ENCODE data around the gene ERC1.
A peak's percentile ranks its signal among the peaks of the same experiment; 100 is the strongest.
"Not testable (repeated sequence)": the region's sequence is repeated elsewhere in the genome, so short reads cannot be mapped to it uniquely, and the experiment has no call there.

The ERC1 gene

GRCh38 chr12:1091350-1091749 lies 100.3 kb downstream of the ERC1 start:
- no peak for TF ChIP-seq CTCF (IDR thresholded peaks at IDR 0.05; ENCODE audit: low read depth, low read length, missing control alignments)
- in situ Hi-C loops (cut with HindIII; ENCODE audit: low sequenced_read_pairs) = no loop called here
- H3K4me3 ChIP-seq (ENCODE audit: low read depth, low read length) = no peak overlapping the region
- DNase-seq (ENCODE audit: low read depth) = no peak

- peak; percentile 79 for TF ChIP-seq CTCF (IDR thresholded peaks at IDR 0.05; ENCODE audit: low read depth, low read length, missing control alignments)
- in situ Hi-C loops (cut with HindIII; ENCODE audit: low sequenced_read_pairs) = no loop called here
- peak; percentile 57 for DNase-seq (ENCODE audit: low read depth)
- no peak overlapping the region for H3K4me3 ChIP-seq (ENCODE audit: low read depth, low read length)
Measured at GRCh38 chr12:1093166-1093751, 102.2 kb downstream of the ERC1 start.

- no peak for DNase-seq (ENCODE audit: low read depth)
- no peak for TF ChIP-seq CTCF (IDR thresholded peaks at IDR 0.05; ENCODE audit: low read depth, low read length, missing control alignments)
- in situ Hi-C loops (cut with HindIII; ENCODE audit: low sequenced_read_pairs) = no loop called here
- no peak overlapping the region for H3K4me3 ChIP-seq (ENCODE audit: low read depth, low read length)
Measured at GRCh38 chr12:1094714-1095113, 103.7 kb downstream of the ERC1 start.

- in situ Hi-C loops (cut with HindIII; ENCODE audit: low sequenced_read_pairs) = no loop called here
- H3K4me3 ChIP-seq (ENCODE audit: low read depth, low read length) = no peak overlapping the region
- TF ChIP-seq CTCF (IDR thresholded peaks at IDR 0.05; ENCODE audit: low read depth, low read length, missing control alignments) = no peak
- DNase-seq (ENCODE audit: low read depth) = no peak
Measured at GRCh38 chr12:1099158-1099557, 108.1 kb downstream of the ERC1 start.

GRCh38 chr12:1099618-1100017 lies 108.6 kb downstream of the ERC1 start:
- H3K4me3 ChIP-seq (ENCODE audit: low read depth, low read length); in situ Hi-C loops (cut with HindIII; ENCODE audit: low sequenced_read_pairs); DNase-seq (ENCODE audit: low read depth): not testable (repeated sequence)

- TF ChIP-seq CTCF (IDR thresholded peaks at IDR 0.05; ENCODE audit: low read depth, low read length, missing control alignments) = no peak
- H3K4me3 ChIP-seq (ENCODE audit: low read depth, low read length) = no peak overlapping the region
- in situ Hi-C loops (cut with HindIII; ENCODE audit: low sequenced_read_pairs) = no loop called here
- DNase-seq (ENCODE audit: low read depth) = no peak
Measured at GRCh38 chr12:1102115-1102514, 111.1 kb downstream of the ERC1 start.

GRCh38 chr12:1102791-1103450 lies 111.9 kb downstream of the ERC1 start:
- no peak for TF ChIP-seq CTCF (IDR thresholded peaks at IDR 0.05; ENCODE audit: low read depth, low read length, missing control alignments)
- no peak for DNase-seq (ENCODE audit: low read depth)
- in situ Hi-C loops (cut with HindIII; ENCODE audit: low sequenced_read_pairs) = no loop called here
- no peak overlapping the region for H3K4me3 ChIP-seq (ENCODE audit: low read depth, low read length)

All from astrocyte of the cerebellum (primary cell).